PFSK-1 (cell line): ENCODE results near the gene KDM5C.

ENCODE experiments used
- POLR2AphosphoS5 ChIP-seq: IDR thresholded peaks from 2 replicates; pipeline ENCODE4 v1.6.1; 2012; ENCODE audit warnings: low read depth, mild to moderate bottlenecking, control low read depth, low read length, moderate library complexity
- TF ChIP-seq, protein P1 (sequence below), 2 experiments: IDR thresholded peaks; 2 replicates each; pipeline versions ENCODE4 v1.6.1 to v1.8.0; 2011 to 2012; ENCODE audit warnings: low read depth in 2 of 2, low read length in 2 of 2, control low read depth in 1 of 2, inconsistent platforms in 1 of 2, mild to moderate bottlenecking in 1 of 2, moderate library complexity in 1 of 2; ENCODE audit not compliant: insufficient read depth in 1 of 2

DNA sequence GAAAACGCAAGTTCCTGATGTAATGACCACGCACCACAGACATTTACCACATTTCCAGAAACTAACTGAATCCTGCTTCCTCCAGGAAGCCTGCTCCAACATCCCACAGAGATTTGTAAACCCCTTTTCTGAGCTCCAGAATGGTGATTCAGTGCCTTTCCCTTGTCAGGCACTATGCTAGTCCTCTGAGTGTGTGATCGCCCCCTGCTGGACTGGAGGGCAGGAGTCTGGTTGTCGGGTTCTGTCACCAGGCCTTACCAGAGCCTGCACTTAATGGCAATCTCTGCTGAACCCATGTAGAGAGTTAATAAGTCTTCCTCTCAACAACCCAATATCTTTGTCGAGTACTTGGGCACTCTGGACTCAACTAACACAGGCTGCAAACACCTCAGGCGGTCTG is 14.5 kb upstream of the KDM5C start:
- TF ChIP-seq POLR2AphosphoS5 = no peak
- TF ChIP-seq, protein P1, sequence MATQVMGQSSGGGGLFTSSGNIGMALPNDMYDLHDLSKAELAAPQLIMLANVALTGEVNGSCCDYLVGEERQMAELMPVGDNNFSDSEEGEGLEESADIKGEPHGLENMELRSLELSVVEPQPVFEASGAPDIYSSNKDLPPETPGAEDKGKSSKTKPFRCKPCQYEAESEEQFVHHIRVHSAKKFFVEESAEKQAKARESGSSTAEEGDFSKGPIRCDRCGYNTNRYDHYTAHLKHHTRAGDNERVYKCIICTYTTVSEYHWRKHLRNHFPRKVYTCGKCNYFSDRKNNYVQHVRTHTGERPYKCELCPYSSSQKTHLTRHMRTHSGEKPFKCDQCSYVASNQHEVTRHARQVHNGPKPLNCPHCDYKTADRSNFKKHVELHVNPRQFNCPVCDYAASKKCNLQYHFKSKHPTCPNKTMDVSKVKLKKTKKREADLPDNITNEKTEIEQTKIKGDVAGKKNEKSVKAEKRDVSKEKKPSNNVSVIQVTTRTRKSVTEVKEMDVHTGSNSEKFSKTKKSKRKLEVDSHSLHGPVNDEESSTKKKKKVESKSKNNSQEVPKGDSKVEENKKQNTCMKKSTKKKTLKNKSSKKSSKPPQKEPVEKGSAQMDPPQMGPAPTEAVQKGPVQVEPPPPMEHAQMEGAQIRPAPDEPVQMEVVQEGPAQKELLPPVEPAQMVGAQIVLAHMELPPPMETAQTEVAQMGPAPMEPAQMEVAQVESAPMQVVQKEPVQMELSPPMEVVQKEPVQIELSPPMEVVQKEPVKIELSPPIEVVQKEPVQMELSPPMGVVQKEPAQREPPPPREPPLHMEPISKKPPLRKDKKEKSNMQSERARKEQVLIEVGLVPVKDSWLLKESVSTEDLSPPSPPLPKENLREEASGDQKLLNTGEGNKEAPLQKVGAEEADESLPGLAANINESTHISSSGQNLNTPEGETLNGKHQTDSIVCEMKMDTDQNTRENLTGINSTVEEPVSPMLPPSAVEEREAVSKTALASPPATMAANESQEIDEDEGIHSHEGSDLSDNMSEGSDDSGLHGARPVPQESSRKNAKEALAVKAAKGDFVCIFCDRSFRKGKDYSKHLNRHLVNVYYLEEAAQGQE (IDR thresholded peaks at IDR 0.05; ENCODE audit: insufficient read depth in 1 of 2, low read depth in 2 of 2, low read length in 2 of 2) = no peak
